GM19467 (cell line): ENCODE data around the gene MAMDC4.
"Not testable (repeated sequence)": the region's sequence is repeated elsewhere in the genome, so short reads cannot be mapped to it uniquely, and the experiment has no call there.

Experiments used
- ATAC-seq: cut with Tn5 transposase; IDR thresholded peaks from one replicate; pipeline ENCODE4 v1.9.1; 2021; ENCODE audit warnings: mild to moderate bottlenecking, moderate library complexity; ENCODE audit not compliant: unreplicated experiment

Gene MAMDC4

DNA sequence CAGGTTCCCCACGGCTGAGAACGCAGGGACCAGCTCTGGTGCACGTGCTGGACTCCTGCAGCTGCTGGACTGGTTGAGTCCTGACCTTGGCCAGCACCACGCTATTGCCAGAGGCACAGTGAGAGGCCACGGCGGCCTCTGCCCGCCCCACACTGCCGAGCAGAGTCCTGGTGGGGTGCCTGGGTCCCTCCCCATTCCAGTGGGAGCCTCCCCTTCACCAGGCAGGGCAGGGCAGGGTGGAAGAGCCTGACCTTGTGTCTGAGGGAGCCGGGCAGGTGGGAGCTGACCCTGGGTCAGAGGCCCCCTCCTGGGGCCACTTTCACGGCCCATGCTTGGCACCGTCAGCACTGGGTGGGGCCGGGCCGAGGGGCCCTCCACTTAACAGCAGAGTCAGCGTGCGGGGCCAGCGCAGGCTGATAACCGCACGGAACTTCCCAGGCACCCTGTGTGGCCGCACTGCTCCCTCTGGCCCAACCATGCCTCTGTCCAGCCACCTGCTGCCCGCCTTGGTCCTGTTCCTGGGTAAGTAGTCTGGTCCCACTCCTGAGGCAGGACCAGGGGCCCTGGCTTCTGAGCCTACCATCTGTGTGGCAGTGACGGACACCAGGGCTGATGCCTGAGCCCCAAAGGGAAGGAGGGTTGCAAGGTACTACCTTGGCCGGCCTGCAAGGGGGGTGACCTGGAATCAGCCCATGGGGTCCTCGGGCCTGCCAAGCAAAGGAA lies at the start of gene MAMDC4:
Gene MAMDC4, plus strand, starts transcription at position 406 of the 723 bp plus-strand sequence. Its CDS starts 71 bp downstream, at position 477.
- ATAC-seq, result no peak

DNA sequence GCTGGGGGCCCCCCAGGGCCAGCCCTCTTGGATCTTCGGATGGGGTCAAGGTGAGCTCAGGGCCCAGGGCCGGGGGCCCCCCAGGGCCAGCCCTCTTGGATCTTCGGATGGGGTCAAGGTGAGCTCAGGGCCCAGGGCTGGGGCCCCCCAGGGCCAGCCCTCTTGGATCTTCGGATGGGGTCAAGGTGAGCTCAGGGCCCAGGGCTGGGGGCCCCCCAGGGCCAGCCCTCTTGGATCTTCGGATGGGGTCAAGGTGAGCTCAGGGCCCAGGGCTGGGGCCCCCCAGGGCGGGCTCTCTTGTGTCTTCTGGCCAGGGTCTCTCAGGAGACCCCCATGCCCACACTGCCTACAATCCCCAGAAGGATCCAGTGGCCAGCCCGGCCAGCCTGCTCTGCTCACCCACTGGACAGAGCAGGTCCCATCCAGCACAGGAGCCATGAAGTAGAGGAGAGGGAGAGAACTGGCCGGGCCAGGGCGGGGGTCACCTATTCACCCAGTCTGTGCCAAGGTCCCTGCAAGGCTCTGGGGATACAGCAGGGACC lies 49.1 kb upstream of the MAMDC4 start:
- not testable (repeated sequence) for ATAC-seq

DNA sequence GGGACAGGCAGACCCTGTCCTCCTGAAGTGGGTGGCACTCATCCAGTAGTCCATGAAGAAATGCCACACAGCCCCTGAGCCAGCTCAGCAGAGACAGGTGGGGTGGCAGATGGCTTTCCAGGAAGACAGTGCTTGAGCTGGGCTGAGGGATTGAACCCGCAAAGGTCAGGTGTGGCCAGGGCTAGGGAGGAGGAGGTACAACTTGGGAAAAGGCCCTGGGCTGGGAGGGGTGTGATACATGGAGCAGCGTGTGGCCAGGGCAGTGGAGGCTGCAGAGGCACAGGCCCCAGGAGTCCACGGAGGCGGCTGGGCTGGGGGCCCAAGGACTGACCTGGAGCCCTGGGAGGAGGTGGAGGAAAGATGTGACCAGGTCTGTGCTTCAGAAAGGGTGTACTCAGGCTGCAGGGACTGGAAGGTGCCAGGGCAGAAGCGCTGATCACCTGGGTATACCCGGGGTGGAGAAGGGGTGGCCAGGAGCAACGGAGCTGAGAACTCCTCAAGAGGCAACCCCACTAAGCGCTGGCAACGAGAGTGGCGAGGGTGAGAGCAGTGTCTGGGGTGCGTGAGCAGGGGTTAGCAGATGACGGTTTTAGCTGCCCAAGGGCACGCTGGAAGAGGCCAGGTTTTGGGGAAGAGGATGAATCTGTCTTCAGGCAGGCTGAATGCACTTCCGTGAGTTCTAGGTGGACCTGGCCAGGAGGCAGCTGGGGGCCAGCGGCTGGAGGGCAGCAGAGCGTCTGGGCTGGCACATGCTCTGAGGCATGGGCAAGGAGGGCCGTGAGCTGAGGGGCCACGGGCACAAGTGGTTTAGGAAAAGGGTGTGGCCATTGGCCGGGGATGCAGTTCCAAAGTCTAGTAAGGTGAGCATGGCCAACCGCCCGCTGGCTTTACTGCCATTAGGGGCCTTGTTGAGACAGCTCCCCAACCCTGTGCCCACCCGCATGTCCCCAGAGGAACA lies 48.3 kb upstream of the MAMDC4 start:
- ATAC-seq, result no peak

DNA sequence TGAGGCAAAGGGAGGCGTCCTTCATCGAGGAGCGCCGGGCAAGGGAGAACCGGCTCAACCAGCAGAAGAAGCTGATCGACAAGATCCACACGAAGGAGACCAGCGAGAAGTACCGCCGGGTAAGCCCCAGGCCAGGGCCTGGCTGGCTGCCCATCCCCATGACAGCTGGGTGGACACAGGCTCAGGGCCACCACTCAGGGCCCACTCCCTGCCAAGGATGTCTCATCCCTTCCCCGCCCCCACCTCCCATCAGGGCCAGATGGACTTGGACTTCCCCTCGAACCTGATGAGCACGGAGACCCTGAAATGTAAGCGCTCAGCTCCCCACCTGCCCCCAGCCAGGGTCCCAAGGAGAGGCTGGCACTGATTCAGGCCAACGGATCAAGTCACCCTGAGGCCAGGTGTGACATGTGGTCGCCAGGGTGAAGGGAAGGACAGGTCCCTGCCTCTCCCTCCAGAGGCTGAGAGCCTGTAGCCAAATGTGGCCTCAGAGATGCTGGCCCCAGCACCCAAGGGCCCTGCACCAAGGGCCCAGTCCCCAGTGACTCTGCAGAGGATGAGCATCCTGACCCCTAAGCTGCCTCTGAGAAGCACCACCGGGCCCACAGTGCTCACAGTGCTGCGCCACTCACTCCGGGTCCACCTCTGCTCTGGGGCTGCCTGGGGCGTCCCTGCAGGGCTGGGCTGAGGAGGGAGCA lies 47.5 kb upstream of the MAMDC4 start:
- no peak for ATAC-seq

DNA sequence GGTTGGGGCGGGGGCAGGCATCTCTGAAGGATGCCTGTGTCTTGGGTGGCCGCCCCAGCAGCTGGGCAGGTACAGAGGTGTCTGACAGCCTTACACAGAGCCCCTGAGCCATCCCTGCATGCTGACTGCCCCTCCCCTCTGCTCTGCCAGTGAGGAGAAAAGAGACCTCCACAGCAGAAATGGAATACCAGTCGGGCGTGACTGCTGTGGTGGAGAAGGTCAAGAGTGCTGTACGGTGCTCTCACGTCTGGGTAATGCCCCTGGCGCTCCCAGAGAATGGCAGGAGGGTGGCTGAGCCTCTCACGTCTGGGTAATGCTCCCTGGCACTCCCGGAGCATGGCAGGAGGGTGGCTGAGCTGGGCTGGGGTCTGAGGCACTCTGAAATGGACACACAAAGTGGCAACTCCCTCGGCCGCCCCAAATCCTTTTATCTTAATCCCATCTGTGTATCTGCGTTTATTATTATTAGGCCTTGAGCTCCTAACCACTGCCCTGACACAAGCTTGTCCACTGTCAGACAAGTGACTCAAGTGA lies 46.9 kb upstream of the MAMDC4 start:
- ATAC-seq, result no peak

DNA sequence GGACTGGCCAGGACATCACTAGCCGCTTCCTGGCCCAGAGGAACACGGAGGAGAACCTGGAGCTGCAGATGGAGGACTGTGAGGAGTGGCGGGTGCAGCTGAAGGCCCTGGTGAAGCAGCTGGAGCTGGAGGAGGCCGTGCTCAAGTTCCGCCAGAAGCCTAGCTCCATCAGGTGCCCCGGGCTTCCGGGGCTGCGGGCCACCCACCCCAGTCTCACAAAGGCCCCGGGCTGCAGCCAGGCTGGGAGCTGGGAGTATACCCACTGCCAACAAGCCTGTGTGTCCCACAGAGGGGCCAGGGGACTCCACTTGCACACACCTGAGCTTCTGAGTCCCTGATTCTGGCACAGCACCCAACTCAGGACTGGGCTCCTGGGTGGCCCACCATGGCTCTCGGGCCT lies 46.1 kb upstream of the MAMDC4 start:
- ATAC-seq, result no peak

DNA sequence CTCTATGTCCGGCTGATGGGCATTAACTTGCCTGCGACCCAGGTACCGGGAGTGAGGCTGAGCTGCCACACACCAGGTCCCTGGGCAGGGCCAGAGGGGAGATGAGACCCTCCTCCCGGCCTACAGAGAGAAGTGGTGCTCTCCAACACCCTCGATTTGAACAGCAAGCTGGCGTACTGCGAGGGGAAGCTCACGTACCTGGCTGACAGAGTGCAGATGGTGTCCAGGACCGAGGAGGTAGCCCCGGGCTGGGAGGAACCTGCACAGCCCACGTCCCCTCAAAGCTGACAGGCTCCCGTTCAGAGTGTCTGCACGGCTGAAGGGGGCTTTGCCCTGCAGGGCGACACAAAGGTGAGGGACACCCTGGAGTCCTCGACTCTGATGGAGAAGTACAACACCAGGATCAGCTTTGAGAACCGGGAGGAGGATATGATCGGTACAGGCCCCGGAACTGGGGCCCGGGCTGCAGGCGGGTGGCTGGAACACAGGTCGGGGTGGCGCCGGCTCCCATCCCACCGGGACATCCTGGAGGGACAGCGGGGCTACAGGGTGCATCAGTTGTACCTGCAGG lies 45.4 kb upstream of the MAMDC4 start:
- no peak for ATAC-seq

DNA sequence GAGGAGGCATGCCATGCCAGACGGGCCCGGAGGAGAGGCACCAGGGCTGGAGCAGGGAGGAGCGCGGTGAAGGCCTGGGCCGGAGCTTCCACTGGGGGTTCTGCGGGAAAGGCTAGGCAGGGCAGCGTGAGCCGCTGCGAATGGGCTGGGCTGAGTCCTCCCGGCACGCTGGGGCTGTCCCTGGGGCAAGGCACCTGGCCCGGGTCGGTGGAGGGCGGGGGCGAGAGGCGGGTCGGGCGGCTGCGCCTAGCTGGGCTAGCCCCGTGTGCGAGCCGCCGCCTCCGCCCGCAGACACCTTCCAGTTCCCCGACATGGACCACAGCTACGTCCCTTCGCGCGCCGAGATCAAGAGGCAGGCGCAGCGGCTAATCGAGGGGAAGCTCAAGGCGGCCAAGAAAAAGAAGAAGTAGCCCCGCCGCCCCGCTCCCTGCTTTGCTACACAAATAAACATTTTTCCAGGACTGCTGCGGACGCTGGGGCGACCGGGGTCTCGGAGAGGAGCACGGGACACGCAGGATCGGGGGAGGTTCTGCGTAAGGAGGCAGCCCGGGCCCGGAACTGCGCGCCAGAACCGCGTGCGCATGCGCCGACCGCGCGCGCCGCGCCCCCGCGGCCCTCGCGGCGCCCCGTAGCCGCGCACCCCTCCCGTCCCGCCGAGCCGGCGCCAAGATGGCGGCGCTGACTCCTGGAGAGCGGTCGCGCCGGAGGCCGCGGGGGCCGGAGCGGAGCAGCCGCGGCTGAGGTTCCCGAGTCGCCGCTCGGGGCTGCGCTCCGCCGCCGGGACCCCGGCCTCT lies 44.7 kb upstream of the MAMDC4 start, which contains the start of gene RABL6:
Gene RABL6, plus strand, starts transcription at position 668 of the 794 bp plus-strand sequence. CDS start 249 bp downstream, outside the sequence.
- peak; percentile 56 for ATAC-seq

DNA sequence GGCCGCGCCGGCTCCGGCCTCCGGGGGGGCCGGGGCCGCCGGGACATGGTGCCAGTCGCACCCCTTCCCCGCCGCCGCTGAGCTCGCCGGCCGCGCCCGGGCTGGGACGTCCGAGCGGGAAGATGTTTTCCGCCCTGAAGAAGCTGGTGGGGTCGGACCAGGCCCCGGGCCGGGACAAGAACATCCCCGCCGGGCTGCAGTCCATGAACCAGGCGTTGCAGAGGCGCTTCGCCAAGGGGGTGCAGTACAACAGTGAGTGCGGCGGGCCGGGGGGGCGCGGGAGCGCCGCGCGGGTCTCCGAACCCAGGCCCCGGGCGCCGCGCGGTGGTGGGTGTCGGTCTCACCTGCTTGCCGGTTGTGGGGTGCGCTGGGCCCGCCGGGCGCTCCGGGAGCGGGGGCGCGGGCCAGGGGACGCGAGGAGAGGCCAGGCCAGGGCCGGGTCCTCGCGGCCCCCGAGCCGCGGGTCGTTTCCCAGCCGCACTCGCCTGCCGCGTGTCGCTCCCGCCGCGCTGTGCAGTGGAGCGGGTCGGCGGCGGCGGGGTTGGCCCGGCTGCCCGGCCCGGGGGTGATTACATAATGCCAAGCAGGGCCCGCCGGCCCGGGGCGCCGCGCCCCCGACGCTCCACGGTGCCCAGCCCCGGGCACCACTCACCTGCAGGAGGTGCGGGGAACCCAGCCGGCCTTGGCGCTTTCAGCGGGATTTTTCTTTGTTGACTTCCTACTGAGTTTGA lies 43.9 kb upstream of the MAMDC4 start:
- ATAC-seq, result peak; percentile 35

DNA sequence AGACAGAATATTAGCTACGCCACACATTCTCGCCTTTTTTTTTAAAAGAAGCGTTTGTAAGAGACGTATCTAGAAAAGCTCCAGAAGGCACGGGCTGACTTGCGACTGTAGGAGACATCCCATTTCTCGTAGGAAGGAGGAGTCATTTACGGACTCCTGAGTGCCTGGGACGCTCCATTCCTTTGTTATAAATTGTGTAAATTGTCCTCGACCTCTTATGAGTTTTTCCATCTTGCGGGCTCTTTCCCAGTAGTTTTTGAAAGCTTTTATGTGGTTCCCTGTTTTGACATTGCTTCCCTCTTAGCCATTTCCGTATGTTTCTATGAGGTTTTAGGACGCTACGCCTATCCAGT lies 43.4 kb upstream of the MAMDC4 start:
- ATAC-seq, result no peak

DNA sequence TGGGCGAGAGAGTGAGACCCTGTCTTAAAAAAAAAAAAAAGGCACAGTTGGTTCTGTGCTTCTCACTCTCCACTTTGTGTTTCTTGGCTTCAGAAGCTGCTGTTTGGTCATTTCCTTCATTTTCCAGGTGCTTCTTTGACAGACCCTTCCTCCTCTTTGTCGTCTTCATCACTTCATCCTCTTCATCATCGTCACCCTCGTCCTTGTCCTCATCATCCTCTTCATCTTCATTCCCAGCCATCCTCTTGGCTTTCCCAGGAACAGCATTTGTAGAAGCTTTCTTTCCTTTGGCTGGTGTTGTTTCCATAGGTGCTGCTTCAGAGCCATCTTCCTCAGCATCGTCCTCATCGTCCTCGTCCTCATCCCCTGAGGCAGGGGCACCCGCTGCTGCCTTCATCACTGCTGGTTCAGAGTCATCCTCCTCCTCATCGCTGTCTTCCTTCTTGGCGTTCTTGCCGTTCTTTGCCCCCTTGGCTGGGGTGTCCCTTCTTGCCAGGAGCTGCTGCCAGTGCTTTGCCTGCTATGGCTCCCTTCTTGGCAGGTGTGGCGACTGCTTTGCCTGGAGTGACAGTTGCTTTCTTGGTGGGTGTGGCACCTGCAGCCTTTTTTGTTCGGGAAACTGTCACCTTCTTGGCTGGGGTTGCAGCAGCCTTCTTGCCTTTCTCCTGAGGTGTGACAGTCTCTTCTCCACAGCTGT lies 37.3 kb upstream of the MAMDC4 start:
- no peak for ATAC-seq

DNA sequence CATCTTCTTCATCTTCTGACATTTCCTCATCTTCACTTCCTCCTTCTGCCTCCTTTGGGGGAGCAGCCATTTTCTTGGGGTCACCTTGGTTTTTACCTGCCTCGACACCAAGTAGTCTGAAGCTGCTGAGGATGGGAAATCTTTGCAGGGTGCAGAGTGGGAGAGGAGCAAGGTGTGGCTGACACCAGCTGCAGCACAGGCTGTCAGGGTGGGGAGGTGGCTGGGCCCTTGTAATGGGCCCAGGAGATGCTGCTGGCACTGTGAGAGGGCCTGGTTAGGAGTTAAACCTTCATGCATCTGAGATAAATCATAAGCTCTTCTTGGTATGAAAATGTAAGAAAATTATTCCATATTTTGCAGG lies 36.7 kb upstream of the MAMDC4 start:
- no peak for ATAC-seq

DNA sequence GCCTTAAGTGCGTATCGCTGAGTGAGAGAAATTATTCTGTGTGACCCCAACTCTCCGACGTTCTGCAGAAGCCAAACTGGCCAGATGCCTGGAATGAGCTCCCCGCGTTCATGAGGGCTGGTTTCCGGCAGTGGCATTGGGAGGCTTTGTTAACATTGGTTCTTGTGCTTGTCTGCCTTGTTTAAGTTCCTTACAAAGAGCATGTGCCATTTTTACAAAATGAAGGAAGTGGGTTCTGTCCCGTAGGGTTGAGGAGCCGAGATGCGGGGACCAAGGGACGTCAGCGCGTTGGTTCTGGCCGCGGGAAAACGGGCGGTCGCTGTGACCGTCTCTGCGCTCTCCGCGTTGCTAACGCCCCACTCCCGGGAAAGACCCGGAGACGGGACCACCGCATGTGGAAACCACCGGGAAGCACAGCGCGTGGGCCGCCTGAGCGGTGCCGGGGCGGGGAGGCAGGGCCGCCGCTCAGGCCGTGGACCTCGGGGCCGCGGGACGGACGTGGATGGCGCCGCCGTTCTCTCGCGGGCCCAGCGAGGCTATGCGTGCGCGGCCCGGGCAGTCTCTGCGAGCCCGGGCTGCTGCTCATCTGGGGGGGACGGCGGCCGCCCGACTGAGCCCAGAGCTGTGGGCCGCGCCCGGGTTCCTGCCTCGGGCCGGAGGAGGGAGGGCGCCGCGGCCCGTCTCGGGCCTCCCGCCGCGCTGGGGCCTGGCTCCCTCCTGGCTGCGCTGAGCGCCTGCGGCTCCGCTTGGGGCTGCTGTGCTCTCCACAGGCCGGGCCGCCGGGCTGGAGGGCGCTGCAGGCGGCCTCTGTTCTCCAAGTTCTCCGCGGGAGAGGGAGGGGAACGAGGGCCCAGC lies 30.9 kb upstream of the MAMDC4 start:
- no peak for ATAC-seq

DNA sequence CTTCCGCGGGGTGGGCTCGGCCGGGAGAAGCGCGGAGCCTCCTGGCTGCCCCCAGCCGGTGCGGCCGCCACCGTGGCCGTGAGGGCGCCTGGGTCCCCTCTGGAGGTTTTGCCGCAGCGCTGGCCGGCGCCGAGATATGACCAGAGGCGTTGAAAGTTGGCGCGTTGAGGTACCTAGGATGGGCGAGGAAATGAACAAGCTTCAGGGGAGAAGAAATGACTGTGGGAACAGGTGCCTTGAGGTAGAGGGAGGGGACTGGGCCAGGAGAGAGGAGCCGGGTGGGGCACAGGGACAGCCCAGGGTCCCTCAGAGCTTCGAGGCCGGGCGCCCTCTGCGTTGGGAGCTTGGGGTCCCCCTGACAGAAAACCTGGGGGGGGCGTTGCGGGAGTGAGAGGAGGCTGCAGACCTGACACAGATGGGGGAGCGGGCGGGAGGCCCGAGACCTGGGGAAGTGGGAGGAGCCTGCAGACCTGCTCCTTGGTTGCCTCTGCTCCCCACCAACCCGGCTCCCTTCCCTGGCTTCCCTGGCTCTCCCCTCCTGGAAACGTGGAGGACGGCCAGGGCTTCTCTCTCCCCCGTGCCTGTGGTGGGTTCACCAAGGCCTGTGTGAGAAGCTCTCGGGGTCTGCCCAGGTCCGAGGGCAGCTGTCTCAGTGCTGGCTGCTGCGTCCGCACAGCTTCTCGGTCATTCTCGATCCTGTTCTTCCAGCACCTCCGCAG lies 30.2 kb upstream of the MAMDC4 start:
- no peak for ATAC-seq

DNA sequence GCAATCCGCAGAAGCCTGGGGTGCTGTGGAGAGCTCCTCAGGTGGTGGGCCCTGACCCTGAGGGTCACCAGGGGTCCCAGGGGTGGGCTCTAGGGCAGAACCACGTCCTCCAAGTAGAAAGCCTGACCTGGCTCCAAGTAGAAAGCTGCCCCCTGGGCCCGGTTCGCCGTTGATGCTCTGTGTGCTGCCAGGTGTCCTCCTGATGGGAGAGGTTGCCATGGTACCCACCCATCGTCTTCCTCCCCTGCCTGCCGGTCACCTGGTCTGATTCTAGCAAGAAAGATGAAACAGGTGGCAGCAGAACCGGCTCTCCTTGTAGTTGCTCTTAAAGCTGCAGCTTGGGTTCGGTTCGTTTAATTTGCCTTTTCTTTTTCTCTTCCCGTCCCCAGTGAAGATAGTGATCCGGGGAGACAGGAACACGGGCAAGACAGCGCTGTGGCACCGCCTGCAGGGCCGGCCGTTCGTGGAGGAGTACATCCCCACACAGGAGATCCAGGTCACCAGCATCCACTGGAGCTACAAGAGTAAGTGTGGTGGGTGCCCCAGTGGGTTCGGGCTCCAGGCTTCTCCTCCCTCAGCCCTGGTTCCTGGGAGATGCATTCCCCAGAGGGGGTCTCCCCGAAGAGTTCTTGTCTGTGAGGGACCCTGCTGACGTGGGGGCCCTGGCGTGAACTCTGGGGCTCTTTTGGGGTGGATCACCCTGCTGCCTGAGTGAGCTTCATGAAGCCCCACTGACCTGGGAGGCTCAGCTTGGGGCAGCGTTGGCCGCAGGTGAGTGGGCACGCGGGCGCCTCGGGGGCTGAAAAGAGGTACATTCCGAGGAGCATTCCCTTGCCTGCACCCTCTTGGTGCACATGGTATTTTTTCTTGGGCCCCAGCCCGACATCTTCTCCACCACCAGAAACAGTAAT lies 28.8 kb upstream of the MAMDC4 start:
- no peak for ATAC-seq
